ENCODE measurements around the gene MYO10. TPM values are rescaled to one million over a fixed set of nuclear protein-coding genes. Genes with fewer than 3 reads are reported as not detected.

MYO10 gene
- total RNA-seq, 4 donors from 2014 or later = 3.4 to 28.7 (median 13.4) TPM

- H3K4me1 ChIP-seq = peaks cover 0 to 15% of the 10 kb centered on the region in 2 donors
- no peaks in the 10 kb centered on the region for H3K27me3 ChIP-seq
- H3K9me3 ChIP-seq = no peaks in the 10 kb centered on the region
- ATAC-seq = no peak
- no peaks in the 10 kb centered on the region for H3K36me3 ChIP-seq
- in situ Hi-C loops (cut with MboI; ENCODE audit: low sequenced_read_pairs in 4 of 4) = no loop called here
- no peak for DNase-seq
- intact Hi-C loops (cut with DNase I; ENCODE audit: low total_unique reads) = no loop called here
- TF ChIP-seq POLR2A (IDR thresholded peaks at IDR 0.05) (no peak), CTCF (IDR thresholded peaks at IDR 0.05 in 4 of 5, conservative IDR thresholded peaks at IDR 0.05 in 1 of 5) (no peak)
- H3K4me3 ChIP-seq = no peak overlapping the region
- no peak overlapping the region for H3K27ac ChIP-seq
Observed at GRCh38 chr5:16916262-16916878, 19.7 kb downstream of the MYO10 start.

- intact Hi-C loops (cut with DNase I; ENCODE audit: low total_unique reads) (no loop called here), in situ Hi-C loops (cut with MboI; ENCODE audit: low sequenced_read_pairs in 4 of 4) (no loop called here)
- no peaks in the 10 kb centered on the region for H3K9me3 ChIP-seq
- no peak for ATAC-seq
- no peak for DNase-seq
- TF ChIP-seq CTCF (IDR thresholded peaks at IDR 0.05 in 4 of 5, conservative IDR thresholded peaks at IDR 0.05 in 1 of 5) (no peak), POLR2A (IDR thresholded peaks at IDR 0.05) (no peak)
- peak overlapping the region in 1 of 4 donors; percentile 5 for H3K4me3 ChIP-seq
- peaks cover 0 to 15% of the 10 kb centered on the region in 2 donors for H3K4me1 ChIP-seq
- no peak overlapping the region for H3K27ac ChIP-seq
- no peaks in the 10 kb centered on the region for H3K36me3 ChIP-seq
- H3K27me3 ChIP-seq = no peaks in the 10 kb centered on the region
Observed at GRCh38 chr5:16914584-16914983, 21.5 kb downstream of the MYO10 start.

GRCh38 chr5:16914108-16914435 is 22.0 kb downstream of the MYO10 start:
- intact Hi-C loops (cut with DNase I; ENCODE audit: low total_unique reads) = no loop called here

GRCh38 chr5:16913187-16914107 is 22.6 kb downstream of the MYO10 start:
- intact Hi-C loops (cut with DNase I; ENCODE audit: low total_unique reads) = no loop called here
- Histone ChIP-seq H3K4me3 (no peak overlapping the region), H3K4me1 (peaks cover 0 to 15% of the 10 kb centered on the region in 2 donors), H3K36me3 (no peaks in the 10 kb centered on the region), H3K27ac (no peak overlapping the region), H3K27me3 (no peaks in the 10 kb centered on the region), H3K9me3 (no peaks in the 10 kb centered on the region)
- no peak for ATAC-seq
- TF ChIP-seq CTCF (IDR thresholded peaks at IDR 0.05 in 4 of 5, conservative IDR thresholded peaks at IDR 0.05 in 1 of 5) = no peak
- TF ChIP-seq POLR2A (IDR thresholded peaks at IDR 0.05) = no peak
- in situ Hi-C loops (cut with MboI; ENCODE audit: low sequenced_read_pairs in 4 of 4) = no loop called here
- no peak for DNase-seq

More at GRCh38 chr5:16914108-16914435, 22.0 kb downstream of the MYO10 start:
- Histone ChIP-seq H3K4me1 (peaks cover 0 to 15% of the 10 kb centered on the region in 2 donors), H3K27ac (no peak overlapping the region), H3K9me3 (no peaks in the 10 kb centered on the region), H3K27me3 (no peaks in the 10 kb centered on the region), H3K4me3 (peak overlapping the region in 1 of 4 donors; percentile 5), H3K36me3 (no peaks in the 10 kb centered on the region)
- DNase-seq (no peak), ATAC-seq (no peak)
- in situ Hi-C loops (cut with MboI; ENCODE audit: low sequenced_read_pairs in 4 of 4) = no loop called here
- TF ChIP-seq POLR2A (IDR thresholded peaks at IDR 0.05) (no peak), CTCF (IDR thresholded peaks at IDR 0.05 in 4 of 5, conservative IDR thresholded peaks at IDR 0.05 in 1 of 5) (no peak)
